Activated T-cell treated with anti-CD3 and anti-CD28 coated beads for 1 hour (primary cell): Measurements from ENCODE around the gene NR5A1.

Experiments
- DNase-seq: peaks from one replicate; pipeline ENCODE4 v3.0.0-alpha.2; 2020; ENCODE audit warnings: low read depth

The NR5A1 gene

DNA sequence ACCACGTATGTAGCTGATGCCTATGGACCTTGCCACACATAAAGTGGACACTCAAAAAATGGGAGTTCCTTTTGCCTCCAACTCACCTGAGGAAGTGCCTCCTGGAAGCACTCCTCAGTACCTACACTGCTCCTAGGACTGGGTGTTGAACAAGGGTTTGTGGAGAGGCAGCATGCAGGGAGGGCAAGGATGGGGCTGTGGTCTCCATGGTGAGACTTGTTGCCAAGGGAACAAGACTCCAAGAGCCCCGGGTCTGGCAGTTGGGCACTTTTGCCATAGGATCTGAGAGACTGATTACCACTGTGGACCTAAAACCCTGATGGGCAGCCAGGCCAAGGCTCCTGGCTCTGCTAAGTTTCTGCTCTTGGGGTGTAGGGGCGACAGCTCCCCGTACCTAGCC lies 6.9 kb upstream of the NR5A1 start:
- DNase-seq = no peak

DNA sequence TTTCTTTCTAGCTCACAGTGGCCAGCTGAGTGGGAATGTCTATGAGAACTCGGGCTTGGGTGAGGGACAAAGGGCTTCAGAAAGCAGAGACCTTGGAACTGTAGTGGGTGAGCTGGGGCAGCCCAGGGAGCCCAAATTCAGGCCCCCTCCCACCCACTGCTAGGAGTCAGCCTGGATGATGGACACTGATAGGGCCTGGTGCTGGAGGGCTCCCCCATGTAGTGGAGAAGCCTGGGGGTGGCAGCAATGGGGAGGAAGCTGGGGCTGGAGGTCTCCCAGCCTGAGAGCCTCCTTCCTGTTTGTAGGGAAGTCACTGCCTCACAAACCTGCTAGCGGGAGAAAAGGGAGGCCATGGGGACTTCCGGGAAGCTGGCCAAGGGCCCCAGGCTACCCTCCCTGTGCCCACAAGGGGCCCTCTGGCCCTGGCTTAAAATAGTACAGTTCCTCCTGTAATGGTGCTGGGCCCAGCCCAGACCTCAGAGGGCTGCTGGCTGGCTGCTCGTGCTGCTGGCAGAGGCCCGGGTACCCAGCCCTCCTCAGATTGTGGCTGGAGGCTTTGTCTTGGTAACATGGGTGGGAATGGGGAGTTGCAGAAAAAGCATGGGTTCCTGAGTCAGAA lies 6.3 kb upstream of the NR5A1 start:
- DNase-seq = no peak

DNA sequence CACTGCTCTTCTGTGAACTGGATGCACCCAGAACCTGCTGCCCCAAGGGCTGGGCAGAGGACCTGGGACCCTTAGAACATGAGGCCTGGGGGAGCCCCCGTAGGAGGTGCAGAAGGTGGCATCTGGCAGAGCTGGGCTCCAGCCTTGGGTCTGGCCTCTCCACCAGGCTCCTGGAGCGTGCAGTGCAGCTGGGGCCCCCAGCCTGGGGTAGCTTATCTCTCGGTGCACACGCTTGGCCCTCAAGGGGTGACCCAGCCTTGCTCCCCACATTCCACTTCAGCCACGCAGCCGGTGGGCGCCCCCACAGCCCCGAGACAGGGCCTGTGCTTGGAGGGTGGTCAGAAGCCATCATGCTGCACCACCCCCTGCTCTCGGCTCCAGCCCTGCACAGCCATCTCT lies 5.6 kb upstream of the NR5A1 start:
- DNase-seq = no peak

DNA sequence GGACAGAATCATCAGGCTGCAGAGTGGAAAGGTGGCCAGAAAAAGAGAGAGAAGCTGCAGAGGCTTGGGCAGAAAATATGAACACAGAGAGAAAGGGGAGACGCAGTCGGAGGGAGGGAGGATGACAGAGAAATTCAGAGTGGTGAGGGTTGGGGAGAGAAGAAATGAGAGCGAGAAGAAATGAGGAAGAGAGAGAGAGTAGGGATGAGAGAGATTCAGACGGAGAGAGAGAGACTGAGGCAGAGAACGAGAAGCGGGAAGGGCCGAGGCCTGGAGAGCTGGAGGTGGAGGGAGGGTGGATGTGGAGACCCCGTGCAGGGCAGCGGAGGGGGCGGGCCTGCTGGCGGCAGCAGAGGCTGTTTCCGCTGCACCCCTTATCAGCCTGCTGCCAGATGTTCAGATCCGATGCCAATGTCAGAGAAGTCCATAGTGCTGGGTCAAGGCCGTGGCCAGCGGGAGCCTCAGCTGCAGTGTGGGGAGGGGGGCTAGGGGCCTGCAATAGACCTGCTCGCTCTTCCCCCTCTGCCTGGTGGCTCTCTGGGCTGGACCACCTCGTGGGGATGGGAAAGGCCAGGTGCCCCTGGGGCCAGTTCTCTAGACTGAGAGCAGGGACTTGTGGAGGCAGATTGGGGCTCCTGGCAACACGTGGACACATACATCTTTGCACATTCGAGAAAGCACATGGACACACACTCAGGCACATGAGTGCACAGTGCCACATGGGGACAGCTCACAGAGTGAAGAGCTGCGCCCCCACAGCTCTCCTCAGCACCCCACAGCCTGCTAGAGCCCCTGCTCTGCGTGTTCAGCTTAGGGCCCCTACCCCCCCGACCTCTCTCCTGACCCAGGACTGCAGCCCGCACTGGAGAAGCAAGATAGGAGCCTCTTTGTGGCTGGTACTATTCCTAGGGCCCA lies 4.9 kb upstream of the NR5A1 start:
- DNase-seq = no peak

DNA sequence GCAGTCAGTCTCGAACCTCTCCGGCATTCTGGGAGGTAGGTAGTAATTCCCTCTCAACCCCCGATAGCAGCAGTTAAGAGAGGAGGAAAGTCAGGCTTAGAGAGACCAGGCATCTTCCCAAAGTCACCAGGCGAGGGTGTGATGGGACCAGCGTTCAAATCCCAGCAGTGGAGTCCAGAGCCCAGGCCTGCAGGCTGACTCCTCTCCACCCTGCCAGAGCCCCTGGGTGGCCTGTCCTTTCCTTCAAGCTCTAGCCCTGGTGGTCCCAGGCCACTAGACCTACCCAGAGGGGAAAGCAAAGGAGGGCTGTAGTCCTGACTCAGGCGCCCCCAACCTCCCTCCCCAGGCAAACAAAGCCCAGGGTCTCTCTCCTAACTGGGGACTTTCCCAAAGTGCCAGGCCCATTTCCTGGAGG lies 4.2 kb upstream of the NR5A1 start:
- no peak for DNase-seq

DNA sequence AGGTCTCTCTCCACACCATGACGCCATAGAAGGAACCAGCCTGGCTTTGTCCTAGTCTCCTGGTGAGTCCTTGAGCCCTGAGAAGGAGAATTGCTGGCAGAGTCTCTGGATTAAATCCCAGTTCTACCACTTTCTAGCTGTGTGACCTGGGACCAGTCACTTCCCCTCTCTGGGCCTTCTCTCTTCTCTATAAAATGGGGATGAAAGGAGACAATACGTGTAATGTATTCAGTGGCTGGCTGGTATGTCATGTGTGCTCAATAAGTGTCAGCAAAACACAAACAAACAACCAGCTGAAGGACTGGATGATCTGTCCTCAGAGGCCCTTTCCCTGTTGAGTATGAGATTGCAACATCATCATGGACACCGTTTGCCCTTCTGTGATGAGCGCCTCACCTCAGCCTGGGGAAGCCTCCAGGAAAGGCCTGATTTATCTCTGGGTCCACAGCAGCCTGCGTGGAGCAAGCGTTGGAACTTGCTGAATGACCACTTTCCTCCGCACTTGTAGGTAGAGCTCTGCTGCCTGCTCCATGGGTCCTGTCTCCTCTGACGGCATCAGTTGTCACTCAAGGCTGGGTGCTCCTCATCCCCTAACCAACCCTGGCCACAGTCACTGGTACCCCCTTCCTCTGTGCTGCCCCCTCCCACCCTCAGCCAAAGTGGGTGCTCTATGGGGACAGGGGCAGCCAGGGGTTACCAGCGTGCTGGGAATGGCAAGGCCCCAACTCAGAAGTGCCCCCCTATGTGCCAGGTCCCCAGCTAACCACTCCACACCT lies 3.6 kb upstream of the NR5A1 start:
- no peak for DNase-seq

DNA sequence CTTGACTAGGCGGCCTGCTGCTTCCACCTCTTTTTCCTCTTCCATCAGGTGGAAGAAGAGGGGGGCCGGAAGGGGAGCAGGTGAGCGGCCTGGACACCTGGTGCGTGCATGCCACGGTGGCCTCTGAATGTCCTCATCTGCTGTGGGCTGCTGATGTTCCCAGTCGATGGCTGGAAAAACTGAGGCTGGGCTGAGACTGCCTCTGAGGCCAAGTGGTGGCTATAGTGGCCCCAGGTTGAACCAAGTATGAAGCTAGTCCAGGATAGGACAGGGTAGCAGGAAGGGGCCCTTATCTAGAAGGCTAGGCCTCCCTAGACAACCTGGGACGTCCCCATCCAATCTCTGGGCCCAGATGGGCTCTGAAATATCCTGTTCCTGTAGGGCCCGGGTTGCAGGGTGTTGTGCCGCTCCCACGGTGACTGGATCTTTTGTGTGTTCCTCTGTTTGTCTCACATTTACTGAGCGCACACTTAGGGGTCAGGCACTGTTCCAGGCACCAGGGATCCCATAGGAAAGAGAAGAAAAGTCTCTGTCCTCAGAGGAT lies 753 bp upstream of the NR5A1 start:
- no peak for DNase-seq

DNA sequence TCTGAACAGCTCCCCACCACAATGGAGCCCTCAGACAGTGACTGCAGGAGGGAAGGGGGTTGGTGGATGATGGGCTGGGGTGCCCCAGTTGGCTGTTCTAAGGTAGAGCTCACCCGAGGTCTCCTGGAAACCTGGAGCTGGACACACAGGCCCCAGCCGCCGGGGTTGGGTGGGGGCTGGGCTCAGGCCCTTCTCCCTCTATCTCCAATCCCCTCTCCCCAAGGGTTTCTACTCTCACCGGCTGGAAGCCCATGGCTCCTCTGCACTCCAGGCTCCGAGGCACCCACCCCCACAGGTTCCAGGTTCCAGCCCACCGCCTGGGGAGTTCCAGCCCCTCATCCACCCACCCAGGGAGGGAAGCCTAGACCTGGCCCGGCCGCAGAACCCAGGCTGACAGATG lies 766 bp downstream of the NR5A1 start:
- DNase-seq = no peak

DNA sequence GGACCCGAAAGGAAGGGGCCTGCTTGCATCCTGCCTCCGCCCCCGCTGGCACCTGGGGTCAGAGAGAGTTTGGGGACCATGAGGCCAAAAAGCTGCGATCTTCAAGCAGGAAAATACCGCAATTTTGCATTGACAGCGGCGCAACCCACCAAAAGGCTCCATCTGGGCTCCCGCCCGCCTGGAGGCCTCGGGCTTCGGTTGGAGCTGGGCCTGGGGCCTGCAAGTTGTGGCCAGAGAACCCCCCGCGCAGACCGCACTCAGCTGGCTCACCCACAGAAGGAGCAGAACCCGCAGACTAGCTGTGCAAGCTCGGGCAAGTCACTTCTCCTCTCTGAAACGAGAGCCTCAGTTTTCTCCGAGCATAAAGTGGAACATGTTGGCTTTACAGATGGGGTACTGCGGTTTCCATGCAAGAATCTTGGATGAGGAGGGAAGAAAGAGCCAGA lies 1.3 kb downstream of the NR5A1 start:
- DNase-seq = no peak

DNA sequence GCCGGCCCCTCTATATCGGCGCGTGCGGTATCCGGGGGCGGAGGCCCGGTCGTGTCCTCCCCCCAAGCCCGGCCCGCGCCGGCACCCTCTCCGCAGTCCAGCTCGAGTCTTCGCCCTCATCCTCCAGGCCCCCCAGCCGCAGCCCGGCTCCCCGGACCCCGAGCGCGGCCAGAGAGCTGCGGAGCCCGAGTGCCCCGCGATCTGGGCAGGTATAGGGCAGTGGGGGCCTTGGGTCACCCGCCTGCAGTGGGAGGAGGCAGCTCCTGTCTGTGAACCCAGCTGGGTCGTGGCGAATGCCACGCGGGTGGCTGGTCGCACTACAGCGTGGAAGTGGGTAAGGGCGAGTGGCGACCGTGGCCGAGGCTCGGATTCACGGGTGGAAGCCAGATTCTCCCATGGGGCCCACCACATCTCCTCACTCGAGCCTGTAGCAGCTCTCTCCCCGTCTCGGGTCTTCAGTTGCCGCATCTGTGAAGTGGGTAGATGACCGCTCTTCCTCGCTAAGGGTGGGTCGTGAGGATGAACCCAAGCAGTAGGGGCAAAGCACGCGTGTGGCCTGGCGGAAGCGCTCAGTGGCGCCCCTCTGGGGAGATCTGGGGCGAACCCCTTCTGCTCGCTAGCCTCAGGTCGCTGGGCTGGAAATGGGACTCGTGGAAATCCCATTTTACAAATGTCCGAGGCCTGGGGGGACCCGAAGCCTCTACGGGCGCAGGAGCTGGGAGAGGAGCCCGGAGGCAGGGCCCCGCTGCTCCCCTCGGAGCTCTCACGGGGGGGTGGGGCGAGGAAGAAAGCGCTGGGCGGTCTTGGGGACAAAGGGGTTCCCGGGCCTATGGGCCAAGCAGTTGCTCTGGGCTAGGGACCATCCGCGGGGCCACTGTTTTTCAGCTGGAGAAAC lies 1.9 kb downstream of the NR5A1 start:
- no peak for DNase-seq

DNA sequence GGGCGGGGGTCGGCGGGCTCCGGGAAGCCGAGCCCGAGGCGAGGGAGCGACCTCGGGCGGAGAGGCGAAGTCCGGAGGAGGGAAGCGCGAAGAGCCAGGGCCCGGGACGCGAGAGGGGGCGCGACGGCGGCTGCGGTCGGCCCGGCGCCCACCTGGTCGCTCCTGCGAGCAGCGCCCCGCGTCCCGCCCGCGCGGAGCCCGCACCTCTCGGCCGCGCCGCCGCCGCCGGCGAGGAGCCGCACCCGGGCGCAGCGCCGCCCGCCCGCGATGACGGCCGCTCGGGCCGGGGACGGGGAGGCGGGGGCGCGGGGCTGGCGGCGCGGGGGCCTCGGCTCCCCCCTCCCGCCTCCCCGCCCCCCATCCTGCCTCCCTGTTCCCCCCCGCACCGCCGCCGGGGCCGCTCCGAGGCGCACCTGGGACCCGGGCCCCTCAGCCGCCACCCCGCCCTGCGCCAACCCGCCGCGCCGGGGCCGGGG lies 2.6 kb downstream of the NR5A1 start:
- no peak for DNase-seq

DNA sequence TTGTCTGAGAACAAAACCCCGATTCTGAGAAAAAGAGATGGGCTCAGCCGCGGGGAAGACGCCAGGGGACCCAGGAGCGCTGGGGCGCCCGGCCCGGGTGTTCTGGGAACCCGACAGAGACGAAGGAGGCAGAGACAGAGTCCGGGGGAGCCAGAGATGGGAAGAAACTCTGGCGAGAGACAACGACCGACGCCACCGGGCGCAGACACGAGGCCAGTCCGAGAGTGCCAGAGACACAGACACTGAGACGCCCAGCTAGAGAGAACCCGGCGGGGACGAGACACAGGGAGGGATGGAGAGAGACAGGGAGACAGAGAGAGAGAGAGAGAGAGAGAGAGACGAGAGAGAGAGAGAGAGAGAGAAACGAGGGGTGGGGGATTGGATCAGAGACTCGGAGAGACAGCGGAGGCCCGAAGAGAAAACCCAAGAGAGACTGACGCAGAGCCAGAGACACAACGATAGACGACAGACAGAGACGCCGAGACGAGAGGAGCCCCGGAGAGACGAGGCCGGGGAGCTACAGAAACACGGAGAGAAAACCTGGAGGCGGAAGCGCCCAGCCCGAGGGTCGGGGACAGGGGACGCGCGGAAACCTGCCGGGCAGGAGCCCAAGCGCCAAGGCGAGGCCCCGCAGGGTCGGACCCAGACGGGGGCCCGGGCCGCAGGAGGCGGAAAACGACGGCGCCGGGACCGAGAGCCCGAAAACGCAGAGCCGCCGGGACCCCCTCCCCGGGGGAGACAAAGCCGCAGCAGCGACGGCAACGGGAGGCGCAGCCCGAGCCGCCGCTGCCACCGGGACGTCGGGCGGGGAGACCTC lies 3.3 kb downstream of the NR5A1 start:
- no peak for DNase-seq

DNA sequence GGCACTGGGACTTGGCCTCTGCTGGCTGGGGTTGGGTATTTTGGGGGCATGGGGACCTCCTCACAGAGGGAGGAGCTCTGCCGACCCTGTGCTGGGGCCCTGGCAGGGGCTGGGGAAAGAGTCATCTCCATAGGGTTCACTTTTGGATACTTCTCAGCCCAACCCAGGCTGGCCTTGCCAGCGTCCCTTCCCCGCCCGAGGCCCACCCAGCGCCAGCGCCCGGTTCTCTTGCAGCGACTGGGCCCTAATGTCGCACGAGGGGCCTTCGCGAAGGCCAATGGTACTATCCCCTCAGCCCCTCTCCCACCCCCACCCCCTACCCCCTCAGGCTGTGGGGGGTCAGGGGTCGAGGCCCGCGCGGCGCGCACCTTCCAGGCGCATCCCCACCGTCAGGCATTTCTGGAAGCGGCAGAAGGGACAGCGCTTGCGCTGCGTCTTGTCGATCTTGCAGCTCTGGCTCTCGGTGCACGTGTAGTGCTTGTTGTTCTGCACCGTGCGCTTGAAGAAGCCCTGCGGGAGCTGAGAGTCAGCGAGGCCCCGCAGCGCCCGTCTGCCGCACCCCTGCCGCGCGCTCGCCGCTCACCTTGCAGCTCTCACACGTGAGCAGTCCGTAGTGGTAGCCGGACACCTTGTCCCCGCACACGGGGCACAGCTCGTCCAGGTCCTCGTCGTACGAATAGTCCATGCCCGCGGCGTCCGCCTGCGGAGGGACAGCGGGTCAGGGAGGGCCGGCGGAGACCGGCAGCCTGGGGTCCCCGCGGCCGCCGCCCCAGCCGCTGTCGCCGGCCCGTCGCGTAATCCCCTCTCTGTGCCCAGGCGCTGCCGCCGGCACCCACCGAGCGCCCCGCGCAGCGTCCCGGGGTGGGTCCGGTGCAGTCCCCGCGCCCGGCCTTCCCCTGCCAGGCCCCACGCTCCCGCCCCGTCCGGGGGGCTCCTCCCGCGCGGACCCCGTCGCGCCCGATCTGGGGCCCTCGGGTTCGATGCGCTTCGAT lies 4.2 kb downstream of the NR5A1 start:
- DNase-seq = no peak

DNA sequence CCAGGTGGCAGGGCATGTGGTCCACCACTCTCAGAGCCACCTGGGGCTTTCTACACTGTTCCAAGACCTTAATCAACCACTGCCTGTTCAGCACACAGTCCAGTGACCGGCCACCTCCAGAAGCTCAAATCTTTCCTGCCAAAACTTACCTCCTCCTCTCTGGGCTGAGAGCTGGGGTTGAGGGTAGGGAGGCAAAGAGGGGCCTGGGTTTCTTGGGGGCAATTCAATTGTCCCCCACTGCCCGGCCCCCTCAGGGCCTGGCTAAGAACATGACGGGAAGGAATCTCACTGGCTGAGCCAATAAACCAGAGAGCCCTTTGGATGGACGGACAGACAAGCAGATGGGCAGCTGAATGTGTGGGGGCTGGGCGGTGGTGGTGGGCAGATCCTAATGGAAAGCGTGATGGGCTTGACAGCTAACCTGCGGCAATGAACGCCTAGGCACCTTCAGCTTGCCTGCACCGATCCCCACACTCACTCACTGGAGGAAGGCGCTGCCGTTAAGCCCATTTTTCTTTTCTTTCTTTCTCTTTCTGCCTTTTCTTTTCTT lies 5.4 kb downstream of the NR5A1 start:
- no peak for DNase-seq

DNA sequence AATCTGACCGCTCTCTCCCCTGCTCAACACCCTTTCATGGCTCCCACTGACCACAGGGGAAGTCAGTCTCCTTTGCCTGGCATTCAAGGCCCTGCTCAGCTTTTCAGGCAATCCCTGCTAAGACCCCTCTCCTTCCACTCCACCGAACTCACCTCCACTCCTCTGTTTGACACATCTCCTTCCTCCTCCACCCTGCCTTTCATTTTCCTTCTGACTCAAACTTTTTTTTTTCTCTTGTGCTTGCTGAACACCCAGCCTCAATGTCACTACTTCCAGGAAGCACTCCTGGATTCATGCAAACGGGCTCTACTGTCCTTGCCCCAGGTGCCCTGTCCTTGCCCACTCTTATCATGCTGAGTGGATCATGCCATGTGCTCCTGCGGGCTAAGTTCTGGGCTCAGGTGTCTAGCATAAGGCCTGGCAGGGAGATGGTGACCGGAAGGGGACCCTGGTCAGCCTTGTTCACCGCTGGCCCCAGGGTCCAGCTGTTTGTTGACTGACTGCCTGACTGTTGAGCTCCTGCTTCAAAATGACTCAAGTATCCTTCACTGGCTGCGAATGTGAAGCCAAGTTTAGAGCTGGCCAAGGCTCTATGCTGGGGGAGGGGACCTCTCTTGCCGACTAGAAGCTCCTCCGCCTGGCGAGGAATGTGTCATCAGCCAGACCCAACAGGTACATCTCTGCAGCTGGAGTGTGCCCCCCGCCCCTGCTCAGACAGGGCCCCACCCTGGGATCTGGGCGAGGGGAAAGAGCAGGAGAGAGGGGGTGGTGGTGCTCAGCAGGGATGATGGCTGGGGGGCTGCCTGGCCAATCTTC lies 6.2 kb downstream of the NR5A1 start:
- no peak for DNase-seq

DNA sequence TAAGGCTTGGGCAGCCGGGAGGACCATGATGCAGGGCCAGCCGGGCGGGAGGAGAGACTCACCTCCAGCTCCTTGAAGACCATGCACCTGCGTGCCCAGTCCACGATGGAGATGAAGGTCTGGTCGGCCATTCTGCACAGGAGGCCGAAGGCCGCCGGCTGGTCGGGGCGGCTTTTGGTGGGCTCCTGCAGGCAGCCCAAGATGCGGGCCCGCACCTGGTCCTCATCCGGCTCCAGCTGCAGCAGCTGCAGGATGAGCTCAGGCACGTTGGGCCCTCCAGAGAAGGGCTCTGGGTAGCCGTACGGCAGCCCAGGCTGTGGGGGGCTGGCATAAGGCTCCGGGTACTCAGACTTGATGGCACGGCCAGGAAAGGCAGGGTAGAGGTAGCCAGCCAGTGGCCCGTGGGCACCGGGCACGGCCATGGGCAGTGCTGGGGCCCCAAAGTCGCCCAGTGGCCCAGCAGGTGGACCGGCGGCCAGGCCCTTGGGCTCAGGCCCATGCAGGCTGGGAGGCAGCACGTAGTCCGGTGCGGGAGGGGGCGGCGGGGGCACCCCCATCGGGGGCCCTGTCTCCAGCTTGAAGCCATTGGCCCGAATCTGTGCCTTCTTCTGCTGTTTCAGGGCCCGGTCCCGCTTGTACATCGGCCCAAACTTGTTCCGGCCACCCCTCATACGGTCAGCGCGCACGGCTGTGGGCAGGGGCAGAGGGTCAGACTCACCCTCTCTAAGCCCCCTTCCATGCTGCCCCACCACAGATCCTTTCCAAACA lies 7.0 kb downstream of the NR5A1 start:
- no peak for DNase-seq

DNA sequence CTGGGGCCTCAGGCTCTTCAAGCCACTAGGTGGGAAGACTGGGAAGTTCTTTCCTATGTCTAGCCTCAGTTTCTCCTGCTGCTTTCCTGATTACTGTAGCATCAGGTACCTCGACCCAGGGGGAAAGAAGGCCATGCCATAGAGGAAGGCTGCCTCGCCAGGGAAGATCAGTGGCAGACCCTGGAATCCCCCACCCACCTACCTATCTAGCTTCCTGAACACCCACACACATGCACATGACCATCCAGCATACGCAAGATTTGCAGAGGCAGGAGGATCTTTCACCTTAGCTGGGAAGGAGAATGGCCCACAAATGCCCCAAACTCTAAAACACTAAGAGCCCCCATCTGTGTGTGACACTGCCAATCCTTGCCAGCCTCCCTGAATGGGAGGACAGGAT lies 8.0 kb downstream of the NR5A1 start:
- no peak for DNase-seq
